ENCODE measurements around the gene ARHGEF4.

Gene ARHGEF4

GRCh38 chr2:130963196-130963848 is 126.6 kb downstream of the ARHGEF4 start:
- no peak for DNase-seq (ENCODE audit: insufficient read length, low spot score)

DNA sequence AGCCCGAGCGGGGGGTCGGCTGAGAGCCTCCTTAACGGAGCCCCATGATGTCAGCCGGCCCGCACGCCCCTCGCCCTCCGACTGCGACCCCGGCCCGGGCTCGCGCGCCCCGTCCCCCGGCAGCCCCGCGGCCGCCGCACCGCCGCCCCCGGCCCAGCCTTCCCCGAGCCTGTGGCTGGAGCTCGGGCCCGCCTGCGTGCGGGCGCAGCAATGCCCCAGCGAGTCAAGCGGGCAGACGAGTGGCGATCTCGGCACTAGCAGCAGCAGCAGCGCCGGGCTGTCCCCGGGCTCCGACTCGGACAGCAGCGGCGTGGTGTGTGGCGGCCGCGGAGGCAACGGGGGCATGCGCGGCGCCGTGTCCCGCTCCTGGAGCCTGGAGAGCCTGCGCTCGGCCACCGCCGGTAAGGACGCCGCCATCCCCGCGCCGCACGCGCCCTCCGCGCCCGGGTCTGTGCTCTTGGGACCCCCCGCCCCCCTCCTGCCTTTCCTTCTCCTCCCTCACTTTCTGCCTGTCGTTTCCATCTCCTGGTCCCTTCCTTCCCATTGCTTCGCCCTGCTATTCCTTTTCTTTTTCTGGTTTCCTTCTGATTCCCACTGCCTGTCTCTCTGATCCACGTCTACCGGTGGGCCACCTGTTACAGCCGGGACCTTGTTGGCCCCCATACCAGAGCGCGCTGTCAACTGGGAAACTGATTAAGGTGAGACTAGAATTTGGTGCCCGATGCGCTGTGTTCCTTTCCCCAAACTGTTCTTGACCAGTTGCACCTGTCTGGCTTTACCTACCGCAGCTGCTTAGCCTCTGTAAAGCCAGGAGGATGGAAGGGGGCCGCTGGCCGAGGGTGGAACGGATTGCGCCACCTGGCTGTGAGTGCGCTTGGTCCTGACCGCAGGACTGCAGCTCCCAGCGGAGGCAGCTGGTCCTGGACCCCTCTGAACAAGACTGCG is 127.4 kb downstream of the ARHGEF4 start:
- no peak for FAIRE-seq
- TF ChIP-seq CTCF (IDR thresholded peaks at IDR 0.05; ENCODE audit: insufficient read depth, missing control alignments), result peak; percentile 32
- DNase-seq (ENCODE audit: insufficient read length, low spot score), result no peak

More at GRCh38 chr2:130963196-130963848, 126.6 kb downstream of the ARHGEF4 start:
- no peak for TF ChIP-seq CTCF (IDR thresholded peaks at IDR 0.05; ENCODE audit: insufficient read depth, missing control alignments)
- no peak for FAIRE-seq

- TF ChIP-seq CTCF (IDR thresholded peaks at IDR 0.05; ENCODE audit: insufficient read depth, missing control alignments), result no peak
- FAIRE-seq (no peak), DNase-seq (ENCODE audit: insufficient read length, low spot score) (no peak)
These were observed 128.2 kb downstream of the ARHGEF4 start for GRCh38 chr2:130964931-130965330.

GRCh38 chr2:130966149-130966774 is 129.5 kb downstream of the ARHGEF4 start:
- FAIRE-seq (no peak), DNase-seq (ENCODE audit: insufficient read length, low spot score) (no peak)
- TF ChIP-seq CTCF (IDR thresholded peaks at IDR 0.05; ENCODE audit: insufficient read depth, missing control alignments), result no peak

- FAIRE-seq, result no peak
- no peak for TF ChIP-seq CTCF (IDR thresholded peaks at IDR 0.05; ENCODE audit: insufficient read depth, missing control alignments)
These were observed 130.2 kb downstream of the ARHGEF4 start for GRCh38 chr2:130966775-130967490.

GRCh38 chr2:130972410-130972809 is 135.7 kb downstream of the ARHGEF4 start:
- FAIRE-seq, result no peak
- no peak for DNase-seq (ENCODE audit: insufficient read length, low spot score)
- no peak for TF ChIP-seq CTCF (IDR thresholded peaks at IDR 0.05; ENCODE audit: insufficient read depth, missing control alignments)

More at GRCh38 chr2:130966775-130967490, 130.2 kb downstream of the ARHGEF4 start:
- DNase-seq (ENCODE audit: insufficient read length, low spot score), result no peak
